Ishikawa (cell line): Measurements from ENCODE around the gene WDR83.

ENCODE experiments used
- CEBPB ChIP-seq: IDR thresholded peaks from 2 replicates; pipeline ENCODE4 v1.6.1; 2012
- CREB1 ChIP-seq: IDR thresholded peaks from 2 replicates; pipeline ENCODE4 v1.6.1; 2012; ENCODE audit warnings: low read depth
- EGR1 ChIP-seq: IDR thresholded peaks from 2 replicates; pipeline ENCODE4 v1.6.1; 2012
- FOXM1 ChIP-seq: IDR thresholded peaks from 2 replicates; pipeline ENCODE4 v1.6.1; 2012; ENCODE audit warnings: low read depth, borderline replicate concordance
- NFIC ChIP-seq: IDR thresholded peaks from 2 replicates; pipeline ENCODE4 v1.6.1; 2012
- RAD21 ChIP-seq: IDR thresholded peaks from 2 replicates; pipeline ENCODE4 v1.6.1; 2012; ENCODE audit warnings: low read depth
- REST ChIP-seq: IDR thresholded peaks from 2 replicates; pipeline ENCODE4 v1.6.1; 2012; ENCODE audit warnings: low read depth, mild to moderate bottlenecking
- TAF1 ChIP-seq: IDR thresholded peaks from 2 replicates; pipeline ENCODE4 v1.6.1; 2012; ENCODE audit warnings: low read depth, mild to moderate bottlenecking
- USF1 ChIP-seq: IDR thresholded peaks from 2 replicates; pipeline ENCODE4 v1.6.1; 2012
- YY1 ChIP-seq: IDR thresholded peaks from 2 replicates; pipeline ENCODE4 v1.6.1; 2012; ENCODE audit warnings: low read depth
- ZBTB7A ChIP-seq: IDR thresholded peaks from 2 replicates; pipeline ENCODE4 v1.6.1; 2012; ENCODE audit warnings: low read depth
- TF ChIP-seq, protein P1 (sequence below): IDR thresholded peaks from 2 replicates; pipeline ENCODE4 v1.6.1; 2012

DNA sequence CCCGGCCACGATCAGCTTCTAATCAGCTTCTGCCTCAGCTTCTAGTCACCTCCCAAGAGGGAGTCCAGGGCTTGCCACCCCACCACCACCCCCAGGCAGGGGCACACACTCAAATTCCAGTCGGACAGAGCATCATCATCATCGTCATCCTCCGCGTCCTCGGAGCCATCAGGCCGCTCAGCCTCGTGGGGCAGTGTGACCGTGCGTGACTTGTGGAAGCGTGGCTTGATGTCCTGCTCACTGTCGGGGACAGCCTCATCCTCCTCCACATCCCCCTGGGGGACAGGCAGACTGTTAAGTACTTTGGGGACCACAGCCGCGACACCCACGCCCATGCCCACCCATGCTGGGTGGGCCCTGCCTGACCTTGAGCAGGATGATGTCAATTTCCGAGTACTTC is 44.6 kb downstream of the WDR83 start:
- TF ChIP-seq CEBPB, result no peak
- no peak for TF ChIP-seq FOXM1
- no peak for TF ChIP-seq ZBTB7A
- TF ChIP-seq YY1, result no peak
- no peak for TF ChIP-seq TAF1
- TF ChIP-seq NFIC, result no peak
- TF ChIP-seq, protein P1, sequence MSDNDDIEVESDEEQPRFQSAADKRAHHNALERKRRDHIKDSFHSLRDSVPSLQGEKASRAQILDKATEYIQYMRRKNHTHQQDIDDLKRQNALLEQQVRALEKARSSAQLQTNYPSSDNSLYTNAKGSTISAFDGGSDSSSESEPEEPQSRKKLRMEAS, result no peak
- TF ChIP-seq RAD21, result no peak
- TF ChIP-seq REST, result no peak
- no peak for TF ChIP-seq CREB1
- no peak for TF ChIP-seq EGR1
- TF ChIP-seq USF1, result no peak
